ENCODE measurements around the gene GALNT17. TPM values are rescaled to one million over a fixed set of nuclear protein-coding genes. Genes with fewer than 3 reads are reported as not detected.

Gene GALNT17
- total RNA-seq, 6 donors from 2014 or later: 5.3 to 26.2 (median 10.1) TPM

DNA sequence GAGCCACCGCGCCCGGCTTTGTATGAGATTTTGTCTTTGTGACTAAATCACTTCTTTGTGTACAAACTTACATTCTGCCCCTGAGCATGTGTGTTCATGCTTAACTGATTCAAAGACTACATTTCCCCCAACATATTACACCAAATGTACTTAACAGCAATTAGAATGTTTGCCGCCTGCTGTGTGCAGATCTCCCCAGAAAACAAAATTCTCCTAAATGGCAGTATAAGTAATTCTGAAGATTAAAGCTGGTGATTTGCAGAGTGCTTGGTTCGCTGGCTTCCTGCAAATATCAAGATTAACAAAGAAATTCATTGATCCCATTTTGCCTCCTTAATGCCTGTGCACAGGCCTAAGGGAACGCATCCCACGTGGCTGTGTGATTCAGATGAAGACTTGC lies 230.3 kb downstream of the GALNT17 start:
- Histone ChIP-seq H3K27ac (no peak overlapping the region), H3K27me3 (no peaks in the 10 kb centered on the region), H3K36me3 (no peaks in the 10 kb centered on the region), H3K4me3 (no peak overlapping the region), H3K9me3 (peaks cover 0 to 6% (median 0%) of the 10 kb centered on the region in 4 donors), H3K4me1 (no peaks in the 10 kb centered on the region)
- ATAC-seq (ENCODE audit: low FRiP score in 2 of 2): no peak
- TF ChIP-seq, protein P1, sequence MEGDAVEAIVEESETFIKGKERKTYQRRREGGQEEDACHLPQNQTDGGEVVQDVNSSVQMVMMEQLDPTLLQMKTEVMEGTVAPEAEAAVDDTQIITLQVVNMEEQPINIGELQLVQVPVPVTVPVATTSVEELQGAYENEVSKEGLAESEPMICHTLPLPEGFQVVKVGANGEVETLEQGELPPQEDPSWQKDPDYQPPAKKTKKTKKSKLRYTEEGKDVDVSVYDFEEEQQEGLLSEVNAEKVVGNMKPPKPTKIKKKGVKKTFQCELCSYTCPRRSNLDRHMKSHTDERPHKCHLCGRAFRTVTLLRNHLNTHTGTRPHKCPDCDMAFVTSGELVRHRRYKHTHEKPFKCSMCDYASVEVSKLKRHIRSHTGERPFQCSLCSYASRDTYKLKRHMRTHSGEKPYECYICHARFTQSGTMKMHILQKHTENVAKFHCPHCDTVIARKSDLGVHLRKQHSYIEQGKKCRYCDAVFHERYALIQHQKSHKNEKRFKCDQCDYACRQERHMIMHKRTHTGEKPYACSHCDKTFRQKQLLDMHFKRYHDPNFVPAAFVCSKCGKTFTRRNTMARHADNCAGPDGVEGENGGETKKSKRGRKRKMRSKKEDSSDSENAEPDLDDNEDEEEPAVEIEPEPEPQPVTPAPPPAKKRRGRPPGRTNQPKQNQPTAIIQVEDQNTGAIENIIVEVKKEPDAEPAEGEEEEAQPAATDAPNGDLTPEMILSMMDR (IDR thresholded peaks at IDR 0.05): no peak
- TF ChIP-seq POLR2AphosphoS5 (IDR thresholded peaks at IDR 0.05) (no peak), POLR2A (IDR thresholded peaks at IDR 0.05) (no peak), EP300 (IDR thresholded peaks at IDR 0.05) (no peak)
- WGBS, 2 donors: 92 to 95% methylated on average over 7 of the region's 7 CpGs
- DNase-seq: no peak

DNA sequence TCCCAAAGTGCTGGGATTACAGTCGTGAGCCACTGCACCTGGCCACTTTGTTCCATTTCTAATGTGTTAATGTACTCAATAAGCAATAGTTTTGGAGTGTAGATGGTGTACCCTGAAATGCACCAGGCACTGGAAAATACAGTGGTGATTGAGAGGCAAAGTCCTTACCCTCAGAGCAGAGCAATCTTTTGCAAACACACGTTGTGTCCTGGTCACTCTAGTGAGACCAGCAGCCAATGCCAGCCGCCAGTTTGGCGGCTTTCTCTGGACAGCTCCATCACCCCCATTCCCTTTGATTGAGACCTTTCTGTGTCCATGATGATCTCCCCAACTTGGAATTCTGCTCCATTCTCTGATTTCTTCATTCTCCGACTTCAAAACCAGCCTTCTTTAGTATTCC lies 231.3 kb downstream of the GALNT17 start:
- Histone ChIP-seq H3K9me3 (peaks cover 0 to 6% (median 0%) of the 10 kb centered on the region in 4 donors), H3K27me3 (no peaks in the 10 kb centered on the region), H3K4me3 (no peak overlapping the region), H3K4me1 (no peaks in the 10 kb centered on the region), H3K36me3 (no peaks in the 10 kb centered on the region), H3K27ac (no peak overlapping the region)
- 84 to 91% methylated on average over 5 of the region's 5 CpGs for WGBS, 2 donors
- no peak for TF ChIP-seq POLR2A (IDR thresholded peaks at IDR 0.05)
- TF ChIP-seq EP300 (IDR thresholded peaks at IDR 0.05): no peak
- TF ChIP-seq, protein P1 (IDR thresholded peaks at IDR 0.05): no peak
- TF ChIP-seq POLR2AphosphoS5 (IDR thresholded peaks at IDR 0.05): no peak
- ATAC-seq (ENCODE audit: low FRiP score in 2 of 2) (no peak), DNase-seq (no peak)

DNA sequence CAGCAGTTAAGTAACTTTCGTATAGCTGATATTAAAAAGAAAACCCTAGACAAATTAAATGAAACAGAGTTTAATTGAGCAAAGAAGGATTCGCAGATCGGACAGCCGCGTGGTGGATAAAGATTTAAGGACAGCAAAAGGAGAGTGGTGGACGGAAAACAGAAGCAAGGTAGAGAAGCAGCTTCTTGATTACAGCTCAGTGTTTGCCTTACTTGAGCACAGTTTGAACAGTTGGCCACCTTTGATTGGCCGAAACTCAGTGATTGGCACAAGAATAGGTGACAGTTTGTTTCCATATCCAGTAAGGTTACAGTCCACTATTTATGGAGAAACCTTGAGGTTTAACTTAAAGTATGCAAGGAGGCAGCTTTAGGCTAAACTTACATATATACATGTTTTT lies 231.7 kb downstream of the GALNT17 start:
- Histone ChIP-seq H3K27me3 (no peaks in the 10 kb centered on the region), H3K4me3 (no peak overlapping the region), H3K36me3 (no peaks in the 10 kb centered on the region), H3K4me1 (no peaks in the 10 kb centered on the region), H3K9me3 (peaks cover 0 to 6% (median 0%) of the 10 kb centered on the region in 4 donors), H3K27ac (no peak overlapping the region)
- no peak for DNase-seq
- ATAC-seq (ENCODE audit: low FRiP score in 2 of 2): no peak
- WGBS, 2 donors: 94 to 96% methylated on average over 7 of the region's 7 CpGs
- TF ChIP-seq, protein P1 (IDR thresholded peaks at IDR 0.05): no peak
- TF ChIP-seq EP300 (IDR thresholded peaks at IDR 0.05) (no peak), POLR2AphosphoS5 (IDR thresholded peaks at IDR 0.05) (no peak), POLR2A (IDR thresholded peaks at IDR 0.05) (no peak)

DNA sequence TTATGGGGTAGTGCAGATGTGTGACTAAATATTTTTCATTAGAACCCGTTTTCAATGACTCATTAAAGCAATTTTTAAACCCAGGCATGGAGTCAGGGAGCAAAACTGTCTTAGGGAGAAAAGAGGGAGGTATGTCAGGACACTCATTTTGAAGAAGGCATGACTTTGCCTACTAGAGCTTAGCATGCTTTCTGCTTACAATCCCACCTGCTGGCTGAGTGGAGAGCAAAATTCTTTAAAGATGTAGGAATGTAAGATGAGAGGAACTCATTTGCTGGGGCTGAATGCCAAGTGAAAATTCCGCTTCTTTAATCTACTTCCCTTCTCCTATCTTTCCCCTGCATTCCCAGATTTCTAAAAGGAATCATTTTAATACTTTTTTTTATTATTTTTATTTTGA lies 232.6 kb downstream of the GALNT17 start:
- no peaks in the 10 kb centered on the region for H3K9me3 ChIP-seq
- H3K4me1 ChIP-seq: no peaks in the 10 kb centered on the region
- H3K27me3 ChIP-seq: no peaks in the 10 kb centered on the region
- H3K4me3 ChIP-seq: no peak overlapping the region
- WGBS, 2 donors: 50 to 64% methylated on average over 2 of the region's 2 CpGs
- H3K27ac ChIP-seq: no peak overlapping the region
- ATAC-seq (ENCODE audit: low FRiP score in 2 of 2) (no peak), DNase-seq (no peak)
- no peaks in the 10 kb centered on the region for H3K36me3 ChIP-seq
- TF ChIP-seq POLR2A (IDR thresholded peaks at IDR 0.05): no peak
- no peak for TF ChIP-seq POLR2AphosphoS5 (IDR thresholded peaks at IDR 0.05)

DNA sequence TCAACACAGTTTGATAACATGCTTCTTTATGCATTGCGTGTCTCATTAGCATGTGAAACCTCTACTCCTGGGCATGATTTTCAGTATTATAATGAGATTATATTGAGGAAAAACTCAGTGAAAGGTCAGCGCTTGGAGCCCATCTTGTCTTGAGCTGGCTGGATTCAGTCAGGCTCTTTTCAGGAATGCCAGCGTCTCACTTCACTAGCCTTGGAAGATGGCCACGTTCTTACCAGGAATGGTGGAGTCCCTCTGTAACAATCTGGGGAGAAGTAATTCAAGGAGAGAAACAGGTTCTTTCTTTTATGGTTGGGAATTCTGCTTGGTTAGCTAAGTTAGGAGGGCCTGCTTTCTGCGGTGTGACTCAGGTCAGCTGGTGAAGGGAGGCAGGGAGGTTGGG lies 241.0 kb downstream of the GALNT17 start:
- no peaks in the 10 kb centered on the region for H3K36me3 ChIP-seq
- no peak overlapping the region for H3K4me3 ChIP-seq
- ATAC-seq (ENCODE audit: low FRiP score in 2 of 2) (no peak), DNase-seq (no peak)
- peaks cover 0 to 10% (median 2%) of the 10 kb centered on the region in 4 donors for H3K9me3 ChIP-seq
- no peak for TF ChIP-seq POLR2AphosphoS5 (IDR thresholded peaks at IDR 0.05)
- TF ChIP-seq, protein P1 (IDR thresholded peaks at IDR 0.05): no peak
- TF ChIP-seq POLR2A (IDR thresholded peaks at IDR 0.05): no peak
- TF ChIP-seq EP300 (IDR thresholded peaks at IDR 0.05): no peak
- H3K27me3 ChIP-seq: no peaks in the 10 kb centered on the region
- no peak overlapping the region for H3K27ac ChIP-seq
- no peaks in the 10 kb centered on the region for H3K4me1 ChIP-seq
- 93 to 94% methylated on average over 5 of the region's 5 CpGs for WGBS, 2 donors

All from upper lobe of left lung (tissue), 6 donors.